ENCODE results near the gene BABAM1. TPM values are rescaled to one million over a fixed set of nuclear protein-coding genes. Genes with fewer than 3 reads are reported as not detected.

Gene BABAM1
- polyA plus RNA-seq, 1 donor (not counting 4 experiments of a cell fraction or from before 2014, with no cell fraction given) = 92.8 TPM

- H3K79me2 ChIP-seq (ENCODE audit: control insufficient read depth, insufficient read depth, low read length) = peaks cover 4% of the 10 kb centered on the region
- FAIRE-seq = no peak
- no peak for DNase-seq (ENCODE audit: low read depth, low spot score)
These were observed 22.2 kb downstream of the BABAM1 start for GRCh38 chr19:17289489-17289888.

GRCh38 chr19:17292301-17293074, 25.2 kb downstream of the BABAM1 start:
- peak overlapping the region; percentile 8 for H3K27ac ChIP-seq (ENCODE audit: control insufficient read depth, insufficient read depth, low read length)
- H3K9me1 ChIP-seq (ENCODE audit: control insufficient read depth, extremely low read depth, insufficient read depth, low read length) = no peaks in the 10 kb centered on the region
- peak overlapping the region; percentile 80 for H3K4me2 ChIP-seq (ENCODE audit: control insufficient read depth, extremely low read depth, insufficient read depth, low read depth, low read length)
- peak overlapping the region; percentile 93 for H2AFZ ChIP-seq (ENCODE audit: control insufficient read depth, low read length)
- peaks cover 11% of the 10 kb centered on the region for H3K4me1 ChIP-seq (ENCODE audit: control insufficient read depth, extremely low read depth, insufficient read depth, low read length)
- H3K9me3 ChIP-seq (ENCODE audit: control insufficient read depth, low read depth, low read length) = no peaks in the 10 kb centered on the region
- no peak for TF ChIP-seq EZH2 (IDR thresholded peaks at IDR 0.05; ENCODE audit: low read length)
- TF ChIP-seq CTCF (optimal IDR thresholded peaks at IDR 0.05 in 1 of 3, IDR thresholded peaks at IDR 0.05 in 1 of 3, conservative IDR thresholded peaks at IDR 0.05 in 1 of 3; ENCODE audit: extremely low read depth in 1 of 3, insufficient read depth in 2 of 3, low read length in 3 of 3) = peak; percentile 75 to 97 (median 92)
- H3K79me2 ChIP-seq (ENCODE audit: control insufficient read depth, insufficient read depth, low read length) = peaks cover 4% of the 10 kb centered on the region
- H3K36me3 ChIP-seq (ENCODE audit: control insufficient read depth in 2 of 2, extremely low read depth in 1 of 2, insufficient read depth in 2 of 2, low read length in 2 of 2) = peaks cover 0 to 9% of the 10 kb centered on the region in 2 experiments
- H3K27me3 ChIP-seq (ENCODE audit: control insufficient read depth, extremely low read depth, insufficient read depth, low read length) = no peaks in the 10 kb centered on the region
- DNase-seq (ENCODE audit: low read depth, low spot score) (no peak), FAIRE-seq (peak; percentile 81)
- peaks cover 3% of the 10 kb centered on the region for H4K20me1 ChIP-seq (ENCODE audit: control insufficient read depth, extremely low read depth, insufficient read depth, low read length)
- peak overlapping the region; percentile 30 to 80 (median 65) for H3K4me3 ChIP-seq (ENCODE audit: control insufficient read depth in 2 of 3, extremely low read depth in 1 of 3, insufficient read depth in 2 of 3, low read depth in 1 of 3, low read length in 3 of 3)
- peak overlapping the region; percentile 61 for H3K9ac ChIP-seq (ENCODE audit: control insufficient read depth, extremely low read depth, insufficient read depth, low read length)
- dilution Hi-C loops (cut with MboI; ENCODE audit: extremely low pct_ligation_motif_present, low sequenced_read_pairs) = no loop called here

More at GRCh38 chr19:17289489-17289888, 22.2 kb downstream of the BABAM1 start:
- no peak overlapping the region for H3K27ac ChIP-seq (ENCODE audit: control insufficient read depth, insufficient read depth, low read length)
- no peaks in the 10 kb centered on the region for H3K4me1 ChIP-seq (ENCODE audit: control insufficient read depth, extremely low read depth, insufficient read depth, low read length)
- H3K27me3 ChIP-seq (ENCODE audit: control insufficient read depth, extremely low read depth, insufficient read depth, low read length) = no peaks in the 10 kb centered on the region
- no peaks in the 10 kb centered on the region for H4K20me1 ChIP-seq (ENCODE audit: control insufficient read depth, extremely low read depth, insufficient read depth, low read length)
- no peak overlapping the region for H3K4me3 ChIP-seq (ENCODE audit: control insufficient read depth in 2 of 3, extremely low read depth in 1 of 3, insufficient read depth in 2 of 3, low read depth in 1 of 3, low read length in 3 of 3)
- TF ChIP-seq CTCF (optimal IDR thresholded peaks at IDR 0.05 in 1 of 3, IDR thresholded peaks at IDR 0.05 in 1 of 3, conservative IDR thresholded peaks at IDR 0.05 in 1 of 3; ENCODE audit: extremely low read depth in 1 of 3, insufficient read depth in 2 of 3, low read length in 3 of 3) = no peak
- no peak for TF ChIP-seq EZH2 (IDR thresholded peaks at IDR 0.05; ENCODE audit: low read length)
- H2AFZ ChIP-seq (ENCODE audit: control insufficient read depth, low read length) = no peak overlapping the region
- H3K9me1 ChIP-seq (ENCODE audit: control insufficient read depth, extremely low read depth, insufficient read depth, low read length) = no peaks in the 10 kb centered on the region
- dilution Hi-C loops (cut with MboI; ENCODE audit: extremely low pct_ligation_motif_present, low sequenced_read_pairs) = no loop called here
- peaks cover 0 to 7% of the 10 kb centered on the region in 2 experiments for H3K36me3 ChIP-seq (ENCODE audit: control insufficient read depth in 2 of 2, extremely low read depth in 1 of 2, insufficient read depth in 2 of 2, low read length in 2 of 2)
- no peaks in the 10 kb centered on the region for H3K9me3 ChIP-seq (ENCODE audit: control insufficient read depth, low read depth, low read length)
- no peak overlapping the region for H3K4me2 ChIP-seq (ENCODE audit: control insufficient read depth, extremely low read depth, insufficient read depth, low read depth, low read length)
- no peak overlapping the region for H3K9ac ChIP-seq (ENCODE audit: control insufficient read depth, extremely low read depth, insufficient read depth, low read length)

All from keratinocyte (primary cell).